ENCODE measurements around the gene TBC1D7. TPM values are rescaled to one million over a fixed set of nuclear protein-coding genes. Genes with fewer than 3 reads are reported as not detected.

The TBC1D7 gene
- polyA plus RNA-seq, 4 donors, result 30.0 to 47.7 (median 38.4) TPM

DNA sequence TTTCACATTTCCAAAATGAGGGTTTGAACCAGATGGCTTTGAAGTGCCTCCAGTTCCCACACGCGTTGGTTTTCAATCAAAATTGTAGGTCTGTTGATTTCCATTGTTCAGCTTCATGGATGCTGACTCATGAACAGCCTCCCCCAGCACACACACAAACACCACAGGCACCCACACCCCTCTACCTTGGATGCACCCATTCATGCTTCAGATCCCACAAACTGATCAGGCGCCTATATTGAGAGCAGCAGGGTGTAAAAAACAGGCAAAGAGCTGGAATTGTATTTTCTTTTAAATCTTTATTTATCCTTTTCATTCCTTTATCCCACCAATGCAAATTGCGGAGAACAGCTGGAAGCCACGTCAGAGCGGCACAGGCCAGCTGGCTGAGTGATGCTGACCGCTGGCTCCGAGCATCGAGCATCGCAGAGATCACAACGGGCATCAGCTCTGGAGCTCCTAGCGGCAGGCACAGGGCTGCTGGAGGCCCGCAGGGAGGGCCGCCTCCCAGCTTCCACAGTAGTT is 29.3 kb upstream of the TBC1D7 start:
- DNase-seq (ENCODE audit: low read depth in 4 of 4, low spot score in 3 of 4), result no peak

DNA sequence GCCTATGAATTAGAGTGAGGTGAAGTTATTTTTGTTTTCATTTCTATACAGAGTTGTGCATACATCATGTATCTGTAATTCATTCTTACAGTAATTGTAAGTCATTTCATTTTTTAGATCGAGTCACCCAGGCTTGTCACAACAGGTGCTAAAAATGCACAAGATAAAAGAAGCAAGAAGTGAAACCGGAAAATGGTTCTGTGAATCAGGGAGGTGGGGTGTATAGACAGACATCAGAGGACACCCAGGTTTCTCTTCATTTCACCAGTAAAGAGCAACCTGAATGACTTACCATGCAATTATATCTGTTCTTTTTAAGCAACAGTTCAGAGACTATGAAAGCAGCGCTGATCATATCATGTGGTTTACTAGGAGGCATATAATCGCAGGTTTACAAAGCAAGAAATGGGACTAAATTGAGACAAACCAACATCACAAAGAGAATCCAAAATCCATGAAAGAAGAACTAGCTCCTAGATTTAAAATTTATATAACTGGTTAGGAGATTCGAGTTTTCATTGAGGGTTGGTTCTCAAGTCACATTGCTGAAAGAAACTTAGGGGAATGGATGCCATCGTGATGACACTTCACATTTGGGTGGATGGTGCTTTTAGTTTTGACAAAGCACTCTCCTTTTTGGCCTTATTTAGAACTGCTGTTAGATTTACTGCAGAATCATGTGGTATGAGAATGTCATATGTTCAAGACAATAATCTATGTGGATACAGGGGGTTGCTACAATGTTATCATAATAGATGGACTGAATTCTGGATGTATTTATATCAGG is 27.9 kb upstream of the TBC1D7 start:
- DNase-seq (ENCODE audit: low read depth in 4 of 4, low spot score in 3 of 4), result no peak

GRCh38 chr6:13355043-13355945 is 27.0 kb upstream of the TBC1D7 start:
- no peak for DNase-seq (ENCODE audit: low read depth in 4 of 4, low spot score in 3 of 4)

DNA sequence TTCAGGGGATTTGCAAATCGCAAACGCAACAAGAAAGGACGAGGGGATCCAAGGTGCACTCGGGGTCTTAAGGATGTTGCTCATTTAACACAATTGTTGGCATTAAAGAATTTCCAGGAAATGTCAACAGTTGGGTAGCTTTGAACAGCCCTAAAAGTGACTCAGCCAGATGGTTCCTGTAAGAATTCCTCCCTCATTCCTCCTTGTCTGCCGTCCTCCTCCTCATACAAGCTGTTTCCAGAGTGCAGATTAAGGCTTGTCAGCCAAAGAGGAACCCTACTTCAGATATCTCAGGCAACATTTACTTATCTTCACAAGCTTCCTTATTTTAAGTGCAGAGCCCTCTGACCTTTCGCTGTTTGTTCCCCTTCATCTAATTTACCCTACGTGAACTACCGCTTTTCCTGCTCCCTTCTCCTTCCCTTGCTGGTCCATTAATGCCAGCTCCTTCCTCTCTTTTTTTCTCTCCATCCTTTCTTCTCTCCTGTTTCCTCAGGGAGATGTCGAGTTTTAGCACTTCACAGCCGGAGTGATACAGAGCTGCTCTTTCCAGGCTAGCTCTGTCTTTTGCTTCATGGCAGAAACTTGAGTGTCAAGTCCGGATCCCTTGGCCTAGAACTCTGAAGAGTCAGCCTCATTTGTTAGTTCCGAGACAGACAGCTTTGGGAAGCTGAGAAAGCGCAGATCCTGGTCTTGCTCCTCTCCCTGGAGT is 26.1 kb upstream of the TBC1D7 start:
- DNase-seq (ENCODE audit: low read depth in 4 of 4, low spot score in 3 of 4), result peak in 1 of 4 donors; percentile 20

- DNase-seq (ENCODE audit: low read depth in 4 of 4, low spot score in 3 of 4), result no peak
Measured at GRCh38 chr6:13352165-13352564, 23.8 kb upstream of the TBC1D7 start.

GRCh38 chr6:13351271-13351670 is 22.9 kb upstream of the TBC1D7 start:
- DNase-seq (ENCODE audit: low read depth in 4 of 4, low spot score in 3 of 4), result no peak

GRCh38 chr6:13349811-13350506 is 21.6 kb upstream of the TBC1D7 start:
- no peak for DNase-seq (ENCODE audit: low read depth in 4 of 4, low spot score in 3 of 4)

DNA sequence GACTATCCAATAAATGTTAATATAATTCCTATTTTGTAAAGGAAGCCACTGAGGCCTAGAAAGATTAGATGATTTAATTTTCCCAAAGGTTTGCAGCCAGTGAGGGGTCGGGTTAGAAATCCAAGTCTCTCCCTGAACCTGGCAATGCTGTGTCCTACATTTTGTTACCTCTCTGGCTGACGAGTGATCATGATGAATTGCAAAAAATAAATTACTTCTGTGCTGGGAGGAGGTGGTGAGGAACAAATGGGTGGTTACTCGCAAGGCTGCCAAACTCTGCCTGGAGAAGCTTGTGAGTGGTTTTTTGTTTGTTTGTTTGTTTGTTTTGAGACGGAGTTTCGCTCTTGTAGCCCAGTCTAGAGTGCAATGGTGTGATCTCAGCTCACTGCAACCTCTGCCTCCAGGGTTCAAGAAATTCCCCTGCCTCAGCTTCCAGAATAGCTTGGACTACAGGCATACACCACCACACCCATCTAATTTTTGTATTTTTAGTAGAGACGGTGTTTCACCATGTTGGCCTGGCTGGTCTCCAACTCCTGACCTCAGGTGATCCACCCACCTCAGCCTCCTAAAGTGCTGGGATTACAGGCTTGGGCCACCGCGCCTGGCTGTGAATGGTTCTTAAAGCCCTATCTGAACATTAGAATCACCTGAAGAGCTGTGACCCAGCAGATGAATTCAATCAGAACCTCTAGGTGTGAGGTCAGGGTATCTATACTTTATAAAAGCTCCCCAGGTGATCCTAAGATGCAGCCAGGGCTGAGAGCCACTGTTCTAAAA is 20.2 kb upstream of the TBC1D7 start:
- no peak for DNase-seq (ENCODE audit: low read depth in 4 of 4, low spot score in 3 of 4)

DNA sequence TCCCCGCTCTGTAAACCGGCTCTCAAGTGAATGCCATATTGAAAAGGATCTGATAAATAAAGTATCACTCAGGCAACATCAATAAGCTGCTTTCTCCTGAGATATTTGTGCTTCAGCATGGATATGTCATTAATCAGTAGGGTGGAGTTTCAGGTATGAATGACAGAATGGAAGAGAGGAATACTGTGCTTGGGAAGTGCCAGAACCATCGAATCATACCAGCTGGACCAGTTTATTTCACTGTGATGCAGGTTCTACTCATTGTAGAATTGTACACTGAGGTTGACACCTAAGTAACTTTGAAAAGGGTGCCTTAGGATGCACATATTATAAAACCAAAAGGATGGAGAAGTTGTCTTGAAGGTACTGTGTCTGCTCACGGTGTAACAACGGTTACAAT is 17.9 kb upstream of the TBC1D7 start:
- no peak for DNase-seq (ENCODE audit: low read depth in 4 of 4, low spot score in 3 of 4)

DNA sequence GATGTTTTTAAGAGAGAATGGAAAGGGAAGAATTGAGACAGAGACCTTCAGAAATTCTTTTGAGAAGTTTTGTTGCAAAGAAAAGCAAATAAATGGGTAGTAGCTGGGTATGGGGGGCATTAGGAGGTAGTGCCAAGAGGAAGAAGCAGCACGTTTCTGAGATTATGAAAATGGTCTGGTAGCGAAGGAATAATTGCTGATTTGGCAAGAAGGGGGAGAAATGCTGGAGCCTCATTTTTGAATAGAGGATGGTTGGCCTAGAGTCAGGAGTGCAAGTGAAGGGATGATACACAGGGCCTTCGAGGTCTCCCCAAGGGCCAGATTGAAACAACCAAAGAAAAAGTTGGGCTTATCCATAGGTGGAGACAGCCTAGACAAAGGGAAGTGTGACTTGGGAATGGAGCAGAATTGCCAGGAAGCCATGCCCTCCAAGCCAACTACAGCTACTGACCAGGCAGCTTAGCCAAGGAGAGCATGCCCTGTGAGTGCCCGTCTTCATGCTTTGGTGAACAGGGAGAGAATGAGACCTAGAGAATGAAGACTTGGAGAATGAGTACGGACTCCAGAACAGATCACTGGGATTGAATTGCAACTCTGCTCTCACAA is 14.2 kb upstream of the TBC1D7 start:
- no peak for DNase-seq (ENCODE audit: low read depth in 4 of 4, low spot score in 3 of 4)

- DNase-seq (ENCODE audit: low read depth in 4 of 4, low spot score in 3 of 4), result no peak
Measured at GRCh38 chr6:13339863-13340630, 11.7 kb upstream of the TBC1D7 start.

DNA sequence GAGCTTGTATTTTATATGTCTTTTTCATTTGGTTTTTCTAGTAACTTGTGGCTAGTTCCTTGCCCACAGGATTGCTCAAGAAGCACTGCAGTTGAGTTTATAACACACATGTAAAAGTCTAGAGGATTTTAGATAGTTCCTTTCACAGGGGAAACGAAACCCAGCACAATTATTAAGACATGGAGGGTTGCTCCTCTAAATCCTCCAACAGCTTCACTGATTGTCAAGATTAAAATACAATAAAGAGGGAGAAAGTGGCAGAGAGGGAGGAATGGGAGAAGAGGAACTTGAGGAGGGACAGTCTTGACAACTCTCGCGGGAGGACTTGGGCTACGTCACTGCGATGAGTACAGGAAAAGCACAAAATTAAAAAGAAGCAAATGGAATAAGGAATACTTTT is 9.7 kb upstream of the TBC1D7 start:
- DNase-seq (ENCODE audit: low read depth in 4 of 4, low spot score in 3 of 4), result no peak

- DNase-seq (ENCODE audit: low read depth in 4 of 4, low spot score in 3 of 4), result peak in 3 of 4 donors; percentile 48 to 71 (median 61)
Measured at GRCh38 chr6:13336553-13336952, 8.2 kb upstream of the TBC1D7 start.

DNA sequence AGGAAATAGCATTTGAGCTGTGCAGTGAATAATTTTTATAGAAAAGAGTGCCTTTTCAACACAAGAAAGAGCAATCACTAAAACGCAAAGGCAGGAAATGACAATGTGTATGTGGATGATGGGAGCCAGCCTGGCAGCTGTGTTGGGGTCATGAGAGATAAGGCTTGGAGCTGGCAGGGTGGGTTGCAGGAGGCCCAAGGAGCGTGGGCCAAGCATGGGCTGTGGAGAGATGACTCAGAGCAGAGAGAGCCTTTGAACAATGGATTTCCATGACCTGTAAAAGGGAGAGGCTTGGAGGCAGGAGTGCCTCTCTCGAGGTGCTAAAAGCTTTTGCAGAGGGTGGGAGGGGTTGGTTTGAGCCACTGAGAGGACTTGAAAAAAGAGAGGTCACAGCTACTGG is 6.6 kb upstream of the TBC1D7 start:
- no peak for DNase-seq (ENCODE audit: low read depth in 4 of 4, low spot score in 3 of 4)

DNA sequence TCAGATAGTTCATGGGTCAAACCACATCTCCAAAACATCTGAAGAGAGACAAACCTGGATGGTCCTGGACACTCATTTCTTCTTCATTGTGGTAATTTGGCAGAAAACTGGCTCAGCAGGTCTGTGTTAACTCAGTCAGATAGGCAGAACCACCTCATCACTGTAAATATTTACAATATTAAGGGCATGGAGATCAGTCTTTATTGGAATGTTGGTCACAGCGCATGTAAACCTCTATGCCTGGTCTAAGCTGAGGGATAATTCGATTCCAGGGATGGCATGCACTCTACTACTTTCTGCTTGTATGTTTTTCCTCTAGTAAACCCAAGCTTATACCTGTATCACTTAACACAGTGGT is 4.0 kb upstream of the TBC1D7 start:
- DNase-seq (ENCODE audit: low read depth in 4 of 4, low spot score in 3 of 4), result no peak

DNA sequence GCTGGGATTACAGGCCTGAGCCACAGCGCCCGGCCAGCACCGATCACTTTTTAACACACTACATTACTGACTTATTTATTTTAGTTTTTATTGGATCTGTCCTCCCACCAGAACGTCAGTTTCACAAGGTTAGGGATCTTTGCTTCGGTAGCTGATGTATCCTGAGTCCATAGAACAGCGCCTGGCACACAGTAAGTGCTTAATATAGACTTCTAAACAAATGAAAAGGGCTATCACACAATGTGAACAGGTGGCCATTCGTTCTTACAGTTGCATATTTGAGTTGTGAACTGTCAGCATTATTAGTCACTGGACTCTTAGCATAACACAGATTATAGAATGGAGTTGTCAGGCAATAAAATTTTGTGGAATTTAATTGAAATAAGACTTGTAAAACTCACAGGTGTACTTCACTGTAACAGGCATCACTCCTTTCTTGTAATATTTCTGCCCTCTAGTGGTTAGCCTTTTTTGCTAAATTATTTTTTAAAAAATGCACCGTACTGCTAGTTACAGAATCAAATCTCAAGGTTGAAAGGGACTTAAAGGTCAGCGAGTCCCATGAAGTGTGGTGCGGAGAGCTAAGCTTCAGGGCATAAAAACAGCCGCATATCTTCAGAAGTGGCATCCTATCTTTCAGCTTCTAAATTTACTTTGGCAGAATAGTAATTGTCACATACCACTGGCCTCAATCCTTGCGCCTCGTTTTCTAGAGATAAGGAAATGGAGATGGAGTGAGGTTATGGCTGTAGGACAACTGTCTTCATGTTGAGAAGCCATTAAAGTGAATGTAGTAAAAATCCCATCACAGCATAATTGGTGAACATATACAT is 3.4 kb upstream of the TBC1D7 start:
- no peak for DNase-seq (ENCODE audit: low read depth in 4 of 4, low spot score in 3 of 4)

DNA sequence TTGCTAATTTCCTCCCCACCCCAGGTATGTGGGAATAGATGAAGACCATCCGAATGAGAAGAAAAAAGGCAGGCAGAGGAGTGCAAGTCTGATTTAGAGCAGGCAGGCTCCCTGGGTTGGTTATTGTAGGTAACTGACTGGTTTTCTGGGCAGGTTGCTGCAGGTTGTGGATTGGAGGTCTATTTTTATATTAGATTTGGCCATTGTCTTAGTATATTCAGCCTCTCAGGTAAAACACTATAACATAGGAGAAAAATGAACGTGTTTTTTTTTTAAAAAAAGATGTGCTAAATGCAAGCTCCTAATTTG is 492 bp upstream of the TBC1D7 start:
- DNase-seq (ENCODE audit: low read depth in 4 of 4, low spot score in 3 of 4), result no peak

GRCh38 chr6:13327691-13328075 is 654 bp downstream of the TBC1D7 start:
- DNase-seq (ENCODE audit: low read depth in 4 of 4, low spot score in 3 of 4), result no peak
